ENCODE measurements around the gene RIPK4. TPM values are rescaled to one million over a fixed set of nuclear protein-coding genes. Genes with fewer than 3 reads are reported as not detected.
A peak's percentile ranks its signal among the peaks of the same experiment; 100 is the strongest.

The RIPK4 gene
- total RNA-seq, 1 experiment from 2014 or later: 67.4 TPM

- H3K27ac ChIP-seq (ENCODE audit: low read length): peak overlapping the region; percentile 48; the same call in 1 of the 2 replicates
- no peaks in the 10 kb centered on the region for H3K27me3 ChIP-seq (ENCODE audit: control insufficient read depth, insufficient read depth, low read length)
- no peaks in the 10 kb centered on the region for H3K9me3 ChIP-seq (ENCODE audit: control insufficient read depth, insufficient read depth, low read depth, low read length)
- intact Hi-C loops (cut with micrococcal nuclease; ENCODE audit: unreplicated experiment) (no loop called here), in situ Hi-C loops (cut with HindIII; ENCODE audit: low pct_unique_long_range_greater_than_20kb, low sequenced_read_pairs) (no loop called here)
- no peaks in the 10 kb centered on the region for H3K36me3 ChIP-seq (ENCODE audit: control insufficient read depth, insufficient read depth, low read length)
- H3K4me3 ChIP-seq (ENCODE audit: low read depth in 2 of 2, low read length in 2 of 2): no peak overlapping the region
- POLR2A ChIA-PET: no interaction called here
- CTCF ChIA-PET: no interaction called here
- no TSS peak for BruUV-seq (replicated peaks)
- ATAC-seq (no peak), DNase-seq (ENCODE audit: low read depth, low spot score) (no peak)
- H3K4me1 ChIP-seq (ENCODE audit: control insufficient read depth, insufficient read depth, low read length): peaks cover 10% of the 10 kb centered on the region
- TF ChIP-seq, protein P1, sequence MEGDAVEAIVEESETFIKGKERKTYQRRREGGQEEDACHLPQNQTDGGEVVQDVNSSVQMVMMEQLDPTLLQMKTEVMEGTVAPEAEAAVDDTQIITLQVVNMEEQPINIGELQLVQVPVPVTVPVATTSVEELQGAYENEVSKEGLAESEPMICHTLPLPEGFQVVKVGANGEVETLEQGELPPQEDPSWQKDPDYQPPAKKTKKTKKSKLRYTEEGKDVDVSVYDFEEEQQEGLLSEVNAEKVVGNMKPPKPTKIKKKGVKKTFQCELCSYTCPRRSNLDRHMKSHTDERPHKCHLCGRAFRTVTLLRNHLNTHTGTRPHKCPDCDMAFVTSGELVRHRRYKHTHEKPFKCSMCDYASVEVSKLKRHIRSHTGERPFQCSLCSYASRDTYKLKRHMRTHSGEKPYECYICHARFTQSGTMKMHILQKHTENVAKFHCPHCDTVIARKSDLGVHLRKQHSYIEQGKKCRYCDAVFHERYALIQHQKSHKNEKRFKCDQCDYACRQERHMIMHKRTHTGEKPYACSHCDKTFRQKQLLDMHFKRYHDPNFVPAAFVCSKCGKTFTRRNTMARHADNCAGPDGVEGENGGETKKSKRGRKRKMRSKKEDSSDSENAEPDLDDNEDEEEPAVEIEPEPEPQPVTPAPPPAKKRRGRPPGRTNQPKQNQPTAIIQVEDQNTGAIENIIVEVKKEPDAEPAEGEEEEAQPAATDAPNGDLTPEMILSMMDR (IDR thresholded peaks at IDR 0.05): no peak
- TF ChIP-seq SIN3A (IDR thresholded peaks at IDR 0.05; ENCODE audit: borderline replicate concordance, insufficient read depth, low read depth, low read length) (no peak), POLR2AphosphoS5 (IDR thresholded peaks at IDR 0.05; ENCODE audit: low read depth, low read length) (no peak), TCF7L2 (IDR thresholded peaks at IDR 0.05; ENCODE audit: low read depth, low read length) (no peak)
- TF ChIP-seq, protein P2, sequence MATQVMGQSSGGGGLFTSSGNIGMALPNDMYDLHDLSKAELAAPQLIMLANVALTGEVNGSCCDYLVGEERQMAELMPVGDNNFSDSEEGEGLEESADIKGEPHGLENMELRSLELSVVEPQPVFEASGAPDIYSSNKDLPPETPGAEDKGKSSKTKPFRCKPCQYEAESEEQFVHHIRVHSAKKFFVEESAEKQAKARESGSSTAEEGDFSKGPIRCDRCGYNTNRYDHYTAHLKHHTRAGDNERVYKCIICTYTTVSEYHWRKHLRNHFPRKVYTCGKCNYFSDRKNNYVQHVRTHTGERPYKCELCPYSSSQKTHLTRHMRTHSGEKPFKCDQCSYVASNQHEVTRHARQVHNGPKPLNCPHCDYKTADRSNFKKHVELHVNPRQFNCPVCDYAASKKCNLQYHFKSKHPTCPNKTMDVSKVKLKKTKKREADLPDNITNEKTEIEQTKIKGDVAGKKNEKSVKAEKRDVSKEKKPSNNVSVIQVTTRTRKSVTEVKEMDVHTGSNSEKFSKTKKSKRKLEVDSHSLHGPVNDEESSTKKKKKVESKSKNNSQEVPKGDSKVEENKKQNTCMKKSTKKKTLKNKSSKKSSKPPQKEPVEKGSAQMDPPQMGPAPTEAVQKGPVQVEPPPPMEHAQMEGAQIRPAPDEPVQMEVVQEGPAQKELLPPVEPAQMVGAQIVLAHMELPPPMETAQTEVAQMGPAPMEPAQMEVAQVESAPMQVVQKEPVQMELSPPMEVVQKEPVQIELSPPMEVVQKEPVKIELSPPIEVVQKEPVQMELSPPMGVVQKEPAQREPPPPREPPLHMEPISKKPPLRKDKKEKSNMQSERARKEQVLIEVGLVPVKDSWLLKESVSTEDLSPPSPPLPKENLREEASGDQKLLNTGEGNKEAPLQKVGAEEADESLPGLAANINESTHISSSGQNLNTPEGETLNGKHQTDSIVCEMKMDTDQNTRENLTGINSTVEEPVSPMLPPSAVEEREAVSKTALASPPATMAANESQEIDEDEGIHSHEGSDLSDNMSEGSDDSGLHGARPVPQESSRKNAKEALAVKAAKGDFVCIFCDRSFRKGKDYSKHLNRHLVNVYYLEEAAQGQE (IDR thresholded peaks at IDR 0.05; ENCODE audit: insufficient read depth in 1 of 2, low read depth in 2 of 2, low read length in 1 of 2): no peak
Observed at GRCh38 chr21:41706263-41706639, 60.6 kb downstream of the RIPK4 start.

DNA sequence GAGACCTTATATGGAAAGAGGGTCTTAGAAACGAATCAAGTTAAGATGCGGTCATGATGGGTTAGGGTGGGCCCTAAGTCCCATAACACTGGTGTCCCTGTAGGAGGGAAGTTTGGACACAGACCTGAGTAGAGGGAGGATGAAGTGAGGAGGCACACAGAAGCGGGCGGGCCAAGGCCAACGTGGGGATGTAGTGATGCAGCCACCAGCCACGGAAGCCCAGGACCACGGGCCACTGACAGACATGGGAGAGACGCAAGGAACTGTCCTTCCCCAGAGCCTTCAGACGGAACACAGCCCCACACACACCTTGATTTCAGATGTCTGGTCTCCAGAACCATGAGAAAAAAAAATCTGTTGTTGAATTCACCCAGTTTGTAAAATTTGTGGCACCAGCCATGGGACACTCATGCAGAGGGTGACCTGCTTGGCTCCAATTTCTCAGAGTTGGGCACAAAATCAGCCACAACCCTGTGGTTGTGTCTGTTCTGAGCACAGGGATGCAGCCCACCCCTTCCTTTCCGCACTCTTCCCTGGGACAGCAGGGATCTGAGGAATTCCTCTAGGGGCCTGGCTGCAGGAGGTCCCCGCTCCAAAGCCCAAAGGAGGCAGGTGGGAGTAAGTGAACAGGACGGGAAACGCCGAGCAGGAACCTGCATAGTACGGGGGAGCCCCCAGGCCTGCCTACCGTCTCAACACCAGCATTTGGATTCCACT is 61.1 kb downstream of the RIPK4 start:
- ChIA-PET POLR2A (interaction anchor here (0.7 kb wide), 1 partner anchor 277 kb away, joined by 3 read pairs; no protein-coding TSS in a partner anchor), CTCF (no interaction called here)
- TF ChIP-seq SIN3A (IDR thresholded peaks at IDR 0.05; ENCODE audit: borderline replicate concordance, insufficient read depth, low read depth, low read length) (no peak), POLR2AphosphoS5 (IDR thresholded peaks at IDR 0.05; ENCODE audit: low read depth, low read length) (no peak), TCF7L2 (IDR thresholded peaks at IDR 0.05; ENCODE audit: low read depth, low read length) (no peak)
- TF ChIP-seq, protein P1 (IDR thresholded peaks at IDR 0.05): no peak
- ATAC-seq: no peak
- H3K4me3 ChIP-seq (ENCODE audit: low read depth in 2 of 2, low read length in 2 of 2): no peak overlapping the region
- H3K9me3 ChIP-seq (ENCODE audit: control insufficient read depth, insufficient read depth, low read depth, low read length): no peaks in the 10 kb centered on the region
- H3K36me3 ChIP-seq (ENCODE audit: control insufficient read depth, insufficient read depth, low read length): no peaks in the 10 kb centered on the region
- peaks cover 10% of the 10 kb centered on the region for H3K4me1 ChIP-seq (ENCODE audit: control insufficient read depth, insufficient read depth, low read length)
- peak overlapping the region; percentile 44; the same call in 1 of the 2 replicates for H3K27ac ChIP-seq (ENCODE audit: low read length)
- in situ Hi-C loops (cut with HindIII; ENCODE audit: low pct_unique_long_range_greater_than_20kb, low sequenced_read_pairs): no loop called here
- no TSS peak for BruUV-seq (replicated peaks)
- intact Hi-C loops (cut with micrococcal nuclease; ENCODE audit: unreplicated experiment): no loop called here
- H3K27me3 ChIP-seq (ENCODE audit: control insufficient read depth, insufficient read depth, low read length): no peaks in the 10 kb centered on the region
- DNase-seq (ENCODE audit: low read depth, low spot score): no peak

Measured in Panc1 (cell line).